HG03097 (cell line): ENCODE measurements around the gene AP1S2.

Experiments used
- ATAC-seq: cut with Tn5 transposase; IDR thresholded peaks from one replicate; pipeline ENCODE4 v1.9.1; 2021; ENCODE audit not compliant: unreplicated experiment, low FRiP score

Gene AP1S2

GRCh38 chrX:15813416-15813815, 41.2 kb downstream of the AP1S2 start:
- no peak for ATAC-seq

- no peak for ATAC-seq
These were observed 42.2 kb downstream of the AP1S2 start for GRCh38 chrX:15812192-15812938.

- no peak for ATAC-seq
These were observed 46.4 kb downstream of the AP1S2 start for GRCh38 chrX:15808254-15808653.

DNA sequence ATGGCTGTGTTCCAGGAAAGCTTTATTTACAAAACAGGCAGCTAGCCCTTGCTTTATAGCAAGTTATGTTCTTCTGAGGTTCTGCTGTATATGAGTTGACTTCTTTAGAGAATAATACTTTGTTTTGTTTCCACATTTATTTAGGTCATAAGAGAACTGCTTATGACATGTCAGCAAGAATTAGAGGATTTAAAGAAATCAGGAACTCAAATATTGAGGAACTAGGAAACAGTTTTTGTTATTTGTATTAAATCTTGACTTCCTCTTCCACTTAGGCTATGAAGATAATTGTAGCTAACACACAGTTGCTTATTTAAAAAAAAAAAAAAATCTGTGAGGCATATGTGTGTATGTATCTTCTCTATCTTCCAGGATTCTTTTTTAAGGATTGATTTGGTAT, 50.0 kb downstream of the AP1S2 start:
- ATAC-seq = no peak

DNA sequence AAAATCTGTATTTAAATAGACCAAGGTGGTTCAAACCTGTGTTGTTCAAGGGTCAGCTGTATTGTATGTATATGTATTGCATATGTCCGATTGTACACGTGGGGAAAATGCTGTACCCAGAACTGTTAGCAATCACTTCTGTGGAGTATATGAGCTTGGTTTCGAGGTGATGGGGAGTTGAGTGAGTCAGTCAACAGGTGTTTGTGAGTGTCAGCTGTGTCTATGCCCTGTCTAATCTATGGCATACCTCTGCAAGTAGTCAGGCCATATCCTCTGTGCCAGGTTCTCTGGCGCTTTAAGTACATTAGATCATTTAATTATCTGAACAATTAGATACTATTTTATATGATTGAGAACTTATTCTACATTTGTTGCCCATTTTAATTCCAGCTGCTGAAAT, 56.9 kb downstream of the AP1S2 start:
- no peak for ATAC-seq

GRCh38 chrX:15790769-15791290, 63.8 kb downstream of the AP1S2 start:
- ATAC-seq = peak; percentile 25

GRCh38 chrX:15789979-15790768, 64.4 kb downstream of the AP1S2 start, which contains the start of gene ZRSR2:
Gene ZRSR2 (plus strand): TSS chrX:15790484. CDS start chrX:15790496, 12 bp downstream.
- ATAC-seq = peak; percentile 93

DNA sequence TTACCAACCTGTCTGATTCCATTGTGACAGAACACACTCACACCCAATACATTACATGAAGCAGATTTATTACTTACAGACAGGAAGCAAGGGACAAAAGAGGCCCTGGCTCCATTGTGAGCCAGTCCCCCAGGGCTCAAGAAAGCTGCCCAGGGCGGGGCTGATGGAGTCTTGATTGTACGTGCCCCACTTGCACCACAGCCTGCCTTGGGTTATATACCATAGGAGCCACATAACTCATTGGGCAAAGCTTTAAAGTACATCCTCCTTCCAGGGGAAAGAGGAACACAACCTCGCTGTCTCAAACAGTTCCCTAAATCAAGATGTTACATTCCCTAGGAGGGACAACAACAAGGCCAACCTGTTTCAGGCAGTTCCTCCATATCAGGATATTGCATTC, 67.7 kb downstream of the AP1S2 start:
- ATAC-seq = no peak

GRCh38 chrX:15785176-15785750, 69.3 kb downstream of the AP1S2 start:
- no peak for ATAC-seq

GRCh38 chrX:15781961-15782699, 72.5 kb downstream of the AP1S2 start:
- ATAC-seq = peak; percentile 79
